IMR-90 (cell line): ENCODE results near the gene CREB5. TPM values are rescaled to one million over a fixed set of nuclear protein-coding genes. Genes with fewer than 3 reads are reported as not detected.

Source experiments
- ATAC-seq: fragments of 200-7000 bp; cut with Tn5 transposase; 2 replicates; pipeline ENCODE4 v1.9.1; 2020; ENCODE audit warnings: low read depth, mild to moderate bottlenecking, moderate library complexity
- BruUV-seq: library from RNA; stranded (reverse); fragments of 400-500 nt; replicated peaks from 2 replicates; lab custom pipeline; 2021; lab: Mats Ljungman, UMichigan
- CTCF ChIA-PET: fragments of 300-600 bp; formaldehyde crosslinking; extraction: SDS; loops from one replicate; lab custom pipeline; 2021; ENCODE audit warnings: antibody characterized with exemption; lab: Yijun Ruan, JAX
- POLR2A ChIA-PET: fragments of 300-600 bp; sonication (Branson Sonifier 250); formaldehyde crosslinking; loops from one replicate; lab custom pipeline; 2022; ENCODE audit warnings: antibody characterized with exemption; ENCODE audit not compliant: unreplicated experiment; lab: Charles Lee
- DNase-seq: peaks from one replicate; pipeline ENCODE4 v3.0.0; 2013
- H2AFZ ChIP-seq: replicated peaks from 2 replicates; pipeline ENCODE3; 2013; ENCODE audit warnings: low read length, mild to moderate bottlenecking; ENCODE audit not compliant: poor library complexity
- H2AK5ac ChIP-seq: 2 replicates; pipeline ENCODE4 v1.6.1; 2013; ENCODE audit warnings: low read depth, low read length, inconsistent platforms
- H2AK9ac ChIP-seq: replicated peaks from 2 replicates; pipeline ENCODE3; 2013; ENCODE audit warnings: mild to moderate bottlenecking, low read depth, low read length, moderate library complexity; ENCODE audit not compliant: poor library complexity
- H2BK120ac ChIP-seq: 2 replicates; pipeline ENCODE4 v1.6.1; 2013; ENCODE audit warnings: low read depth, low read length, inconsistent platforms
- H2BK15ac ChIP-seq: 3 replicates; pipeline ENCODE4 v1.6.1; 2013; ENCODE audit warnings: low read depth, low read length, inconsistent platforms
- H2BK20ac ChIP-seq: 2 replicates; pipeline ENCODE4 v1.6.1; 2013; ENCODE audit warnings: low read depth, mild to moderate bottlenecking, inconsistent platforms, low read length, moderate library complexity
- H2BK5ac ChIP-seq: 2 replicates; pipeline ENCODE4 v1.6.1; 2013; ENCODE audit warnings: mild to moderate bottlenecking, low read depth, low read length, inconsistent platforms; ENCODE audit not compliant: poor library complexity, severe bottlenecking
- H3K14ac ChIP-seq: replicated peaks from 2 replicates; pipeline ENCODE4 v1.6.1; 2013; ENCODE audit warnings: low read depth, low read length, inconsistent platforms
- H3K18ac ChIP-seq: 2 replicates; pipeline ENCODE4 v1.6.1; 2013; ENCODE audit warnings: low read depth, low read length, control low read depth
- H3K23ac ChIP-seq: 2 replicates; pipeline ENCODE4 v1.6.1; 2013; ENCODE audit warnings: low read depth, low read length, inconsistent platforms
- H3K27ac ChIP-seq: 2 replicates; pipeline ENCODE4 v1.5.1; 2013; ENCODE audit warnings: mild to moderate bottlenecking, control low read depth, low read length; ENCODE audit not compliant: insufficient read depth
- H3K27me3 ChIP-seq: 2 replicates; pipeline ENCODE4 v1.6.1; 2013; ENCODE audit warnings: low read length; ENCODE audit not compliant: control insufficient read depth, insufficient read depth
- H3K36me3 ChIP-seq: 2 replicates; pipeline ENCODE4 v1.6.1; 2013; ENCODE audit warnings: low read length, mixed read lengths; ENCODE audit not compliant: control insufficient read depth, insufficient read depth
- H3K4ac ChIP-seq: 2 replicates; pipeline ENCODE4 v1.6.1; 2013; ENCODE audit warnings: low read depth, low read length, inconsistent platforms
- H3K4me1 ChIP-seq: 2 replicates; pipeline ENCODE4 v1.6.1; 2013; ENCODE audit warnings: low read length, mixed read lengths; ENCODE audit not compliant: control insufficient read depth, insufficient read depth
- H3K4me2 ChIP-seq: 2 replicates; pipeline ENCODE4 v1.6.1; 2013; ENCODE audit warnings: low read depth, mild to moderate bottlenecking, control low read depth, low read length, moderate library complexity
- H3K4me3 ChIP-seq: 2 replicates; pipeline ENCODE4 v1.5.1; 2013; ENCODE audit warnings: low read depth, mild to moderate bottlenecking, control low read depth, low read length, moderate library complexity; ENCODE audit not compliant: insufficient read depth
- H3K56ac ChIP-seq: 2 replicates; pipeline ENCODE4 v1.6.1; 2013; ENCODE audit warnings: low read length, inconsistent platforms; ENCODE audit not compliant: insufficient read depth; ENCODE audit errors: extremely low read depth
- H3K79me1 ChIP-seq, 2 experiments: 2 replicates each; pipeline ENCODE4 v1.6.1; 2013; ENCODE audit warnings: low read length in 2 of 2, inconsistent platforms in 1 of 2, low read depth in 1 of 2
- H3K9ac ChIP-seq: 2 replicates; pipeline ENCODE4 v1.6.1; 2013; ENCODE audit warnings: low read depth, low read length, control low read depth
- H3K9me1 ChIP-seq: 2 replicates; pipeline ENCODE4 v1.6.1; 2013; ENCODE audit warnings: low read length, inconsistent platforms; ENCODE audit not compliant: insufficient read depth
- H3K9me3 ChIP-seq: 2 replicates; pipeline ENCODE4 v1.6.1; 2013; ENCODE audit warnings: low read length; ENCODE audit not compliant: control insufficient read depth, insufficient read depth
- H4K20me1 ChIP-seq: 2 replicates; pipeline ENCODE4 v1.6.1; 2013; ENCODE audit warnings: low read length, inconsistent platforms; ENCODE audit not compliant: insufficient read depth
- H4K5ac ChIP-seq: 2 replicates; pipeline ENCODE4 v1.6.1; 2013; ENCODE audit warnings: mild to moderate bottlenecking, low read depth, low read length, control low read depth
- H4K8ac ChIP-seq, 2 experiments: 2 replicates each; pipeline ENCODE4 v1.6.1; 2013; ENCODE audit warnings: low read depth in 2 of 2, low read length in 2 of 2, control low read depth in 1 of 2, inconsistent platforms in 1 of 2
- H4K91ac ChIP-seq: 2 replicates; pipeline ENCODE4 v1.6.1; 2013; ENCODE audit warnings: low read depth, low read length, inconsistent platforms; ENCODE audit not compliant: insufficient read depth
- BHLHE40 ChIP-seq: fragments of 150-350 bp; IDR thresholded peaks from 2 replicates; pipeline ENCODE4 v1.6.1; 2016; ENCODE audit warnings: mild to moderate bottlenecking, low read depth, low read length
- CEBPB ChIP-seq: IDR thresholded peaks from 2 replicates; pipeline ENCODE4 v1.6.1; 2012; ENCODE audit warnings: low read depth, low read length, improper control_type of control experiment
- CHD1 ChIP-seq: IDR thresholded peaks from 2 replicates; pipeline ENCODE4 v1.6.1; 2012; ENCODE audit warnings: low read depth, low read length, improper control_type of control experiment
- ELK1 ChIP-seq: fragments of 150-350 bp; IDR thresholded peaks from 2 replicates; pipeline ENCODE4 v1.6.1; 2016; ENCODE audit warnings: low read depth, mild to moderate bottlenecking, low read length, moderate library complexity, borderline replicate concordance
- FOS ChIP-seq: fragments of 150-350 bp; IDR thresholded peaks from 2 replicates; pipeline ENCODE4 v1.6.1; 2016; ENCODE audit warnings: low read depth, low read length
- MAFK ChIP-seq: IDR thresholded peaks from 2 replicates; pipeline ENCODE4 v1.6.1; 2012; ENCODE audit warnings: low read depth, low read length, improper control_type of control experiment
- MAZ ChIP-seq: IDR thresholded peaks from 2 replicates; pipeline ENCODE4 v1.6.1; 2012; ENCODE audit warnings: low read depth, mild to moderate bottlenecking, low read length, improper control_type of control experiment, moderate library complexity, borderline replicate concordance
- MXI1 ChIP-seq: IDR thresholded peaks from 2 replicates; pipeline ENCODE4 v1.6.1; 2012; ENCODE audit warnings: low read depth, mild to moderate bottlenecking, low read length, moderate library complexity, borderline replicate concordance
- NFE2L2 ChIP-seq: fragments of 150-350 bp; IDR thresholded peaks from 2 replicates; pipeline ENCODE4 v1.6.1; 2016; ENCODE audit warnings: low read depth, mild to moderate bottlenecking, low read length
- POLR2A ChIP-seq: IDR thresholded peaks from 2 replicates; pipeline ENCODE4 v1.6.1; 2012; ENCODE audit warnings: mild to moderate bottlenecking, low read depth, low read length
- RAD21 ChIP-seq: IDR thresholded peaks from 2 replicates; pipeline ENCODE4 v1.6.1; 2012; ENCODE audit warnings: low read length, improper control_type of control experiment
- RCOR1 ChIP-seq: IDR thresholded peaks from 2 replicates; pipeline ENCODE4 v1.6.1; 2012; ENCODE audit warnings: mild to moderate bottlenecking, low read length, improper control_type of control experiment; ENCODE audit not compliant: insufficient replicate concordance
- RFX5 ChIP-seq: IDR thresholded peaks from 2 replicates; pipeline ENCODE4 v1.8.0; 2012; ENCODE audit warnings: low read depth, mild to moderate bottlenecking, low read length, moderate library complexity
- SMC3 ChIP-seq: fragments of 150-350 bp; IDR thresholded peaks from 2 replicates; pipeline ENCODE4 v1.6.1; 2016; ENCODE audit warnings: low read depth, mild to moderate bottlenecking, antibody characterized with exemption, low read length, moderate library complexity
- WGBS, 2 experiments: methylation state at CpG; one replicate each; pipeline versions ENCODE4 v1.1.5 to v1.1.7; 2013; ENCODE audit warnings: missing lambda C conversion rate in 2 of 2; ENCODE audit not compliant: insufficient read length in 1 of 2; ENCODE audit errors: extremely low coverage in 2 of 2; 5-methylcytosine and 5-hydroxymethylcytosine counted together
- dilution Hi-C: fragments of 300-500 bp; cut with HindIII; formaldehyde crosslinking; loops from one replicate; pipeline ENCODE4 v1.14.3; 2018; ENCODE audit warnings: low sequenced_read_pairs; ENCODE audit not compliant: unreplicated experiment
- in situ Hi-C: fragments of 300-500 bp; cut with MboI; formaldehyde crosslinking; loops from 3 replicates; pipeline ENCODE4 v1.14.3; 2019; ENCODE audit warnings: low sequenced_read_pairs, inconsistent platforms, mixed read lengths
- intact Hi-C: fragments of 100-400 bp; cut with micrococcal nuclease; formaldehyde crosslinking; loops from 2 replicates; pipeline ENCODE4 v1.10.0; 2022
- polyA plus RNA-seq, 3 experiments: library from polyadenylated mRNA; depleted of rRNA; stranded (reverse); fragments of >200 nt; gene quantifications; 2 replicates each; pipeline ENCODE4 v1.2.3, GENCODE V29; 2012; ENCODE audit warnings: low replicate concordance in 1 of 3
- total RNA-seq: library from RNA; depleted of rRNA; stranded (reverse); fragments of >200 nt; gene quantifications from 2 replicates; pipeline ENCODE4 v1.2.3, GENCODE V29; 2012
- TF ChIP-seq, protein P1 (sequence below): conservative IDR thresholded peaks from 2 replicates; pipeline ENCODE4 v1.5.1; 2012; ENCODE audit warnings: mild to moderate bottlenecking, low read depth, low read length, improper control_type of control experiment
- TF ChIP-seq, protein P2 (sequence below): fragments of 150-350 bp; IDR thresholded peaks from 2 replicates; pipeline ENCODE4 v1.6.1; 2017; ENCODE audit warnings: mild to moderate bottlenecking, antibody characterized with exemption, low read length, low read depth

Gene CREB5
- total and polyA plus RNA-seq, 2 of the 4 experiments (the other 2 are of a cell fraction) = 7.3 to 13.1 TPM

DNA sequence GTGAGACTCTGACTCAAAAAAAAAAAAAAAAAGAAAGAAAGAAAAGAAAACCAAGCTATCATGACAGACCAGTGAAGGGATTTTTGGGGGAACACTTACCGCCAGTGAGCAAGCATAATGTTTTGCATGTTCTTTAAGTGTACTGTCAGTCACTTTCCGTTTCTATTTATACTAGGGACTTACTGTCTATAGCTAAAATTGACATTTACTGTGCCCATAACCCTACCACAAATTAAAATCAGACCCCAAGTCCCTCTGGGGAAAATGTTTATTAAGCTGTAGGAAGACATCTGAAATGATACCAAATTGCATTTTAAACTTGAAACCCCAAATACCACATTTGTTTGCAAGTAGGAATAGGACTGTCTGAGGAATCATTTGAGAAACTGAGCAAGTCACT, 293.0 kb downstream of the CREB5 start:
- no CpG with 5 or more reads among the region's 2 CpGs for WGBS, 2 experiments
- Histone ChIP-seq H3K9me3 (no peaks in the 10 kb centered on the region), H3K27me3 (no peaks in the 10 kb centered on the region), H4K8ac (no peak overlapping the region), H3K36me3 (no peaks in the 10 kb centered on the region), H3K56ac (no peak overlapping the region), H2AK5ac (no peak overlapping the region), H4K91ac (no peak overlapping the region), H2BK120ac (no peak overlapping the region), H3K14ac (no peak overlapping the region), H4K5ac (no peak overlapping the region), H2BK5ac (no peak overlapping the region), H2BK15ac (no peak overlapping the region), H3K79me1 (no peaks in the 10 kb centered on the region; a peak in 1 of 4 replicates), H3K4me3 (no peak overlapping the region), H3K4me1 (peaks cover 5% of the 10 kb centered on the region), H3K9ac (no peak overlapping the region), H3K4me2 (no peak overlapping the region), H3K4ac (no peak overlapping the region), H3K27ac (no peak overlapping the region), H4K20me1 (no peaks in the 10 kb centered on the region), H3K9me1 (no peaks in the 10 kb centered on the region), H3K18ac (no peak overlapping the region), H3K23ac (no peak overlapping the region), H2BK20ac (no peak overlapping the region), H2AFZ (no peak overlapping the region), H2AK9ac (no peak overlapping the region)
- ATAC-seq = no peak
- TF ChIP-seq MAZ = no peak
- no peak for TF ChIP-seq NFE2L2
- no peak for TF ChIP-seq CHD1
- TF ChIP-seq ELK1 = no peak
- TF ChIP-seq RAD21 = no peak
- no peak for TF ChIP-seq POLR2A
- no peak for TF ChIP-seq MXI1
- TF ChIP-seq, protein P1, sequence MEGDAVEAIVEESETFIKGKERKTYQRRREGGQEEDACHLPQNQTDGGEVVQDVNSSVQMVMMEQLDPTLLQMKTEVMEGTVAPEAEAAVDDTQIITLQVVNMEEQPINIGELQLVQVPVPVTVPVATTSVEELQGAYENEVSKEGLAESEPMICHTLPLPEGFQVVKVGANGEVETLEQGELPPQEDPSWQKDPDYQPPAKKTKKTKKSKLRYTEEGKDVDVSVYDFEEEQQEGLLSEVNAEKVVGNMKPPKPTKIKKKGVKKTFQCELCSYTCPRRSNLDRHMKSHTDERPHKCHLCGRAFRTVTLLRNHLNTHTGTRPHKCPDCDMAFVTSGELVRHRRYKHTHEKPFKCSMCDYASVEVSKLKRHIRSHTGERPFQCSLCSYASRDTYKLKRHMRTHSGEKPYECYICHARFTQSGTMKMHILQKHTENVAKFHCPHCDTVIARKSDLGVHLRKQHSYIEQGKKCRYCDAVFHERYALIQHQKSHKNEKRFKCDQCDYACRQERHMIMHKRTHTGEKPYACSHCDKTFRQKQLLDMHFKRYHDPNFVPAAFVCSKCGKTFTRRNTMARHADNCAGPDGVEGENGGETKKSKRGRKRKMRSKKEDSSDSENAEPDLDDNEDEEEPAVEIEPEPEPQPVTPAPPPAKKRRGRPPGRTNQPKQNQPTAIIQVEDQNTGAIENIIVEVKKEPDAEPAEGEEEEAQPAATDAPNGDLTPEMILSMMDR = no peak
- no peak for TF ChIP-seq SMC3
- TF ChIP-seq FOS = no peak
- no peak for TF ChIP-seq MAFK
- no peak for TF ChIP-seq CEBPB
- TF ChIP-seq, protein P2, sequence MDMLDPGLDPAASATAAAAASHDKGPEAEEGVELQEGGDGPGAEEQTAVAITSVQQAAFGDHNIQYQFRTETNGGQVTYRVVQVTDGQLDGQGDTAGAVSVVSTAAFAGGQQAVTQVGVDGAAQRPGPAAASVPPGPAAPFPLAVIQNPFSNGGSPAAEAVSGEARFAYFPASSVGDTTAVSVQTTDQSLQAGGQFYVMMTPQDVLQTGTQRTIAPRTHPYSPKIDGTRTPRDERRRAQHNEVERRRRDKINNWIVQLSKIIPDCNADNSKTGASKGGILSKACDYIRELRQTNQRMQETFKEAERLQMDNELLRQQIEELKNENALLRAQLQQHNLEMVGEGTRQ = no peak
- TF ChIP-seq RFX5 = no peak
- no peak for TF ChIP-seq BHLHE40
- TF ChIP-seq RCOR1 = no peak
- dilution Hi-C loops (no loop called here), intact Hi-C loops (no loop called here), in situ Hi-C loops (no loop called here)
- ChIA-PET POLR2A (interaction anchor here (0.6 kb wide), 1 partner anchor 1659 kb away, joined by 3 read pairs; no protein-coding TSS in a partner anchor), CTCF (interaction anchor here (1.2 kb wide), 1 partner anchor 22 kb away, joined by 3 read pairs; no protein-coding TSS in a partner anchor)
- DNase-seq = no peak
- no TSS peak for BruUV-seq
